Choroid plexus epithelial cell (primary cell): ENCODE data around the gene MKKS.

Source experiments
- DNase-seq: peaks from one replicate; pipeline ENCODE4 v3.0.0-alpha.2; 2010; ENCODE audit warnings: low read depth
- H3K4me3 ChIP-seq: 2 replicates; pipeline ENCODE4 v1.5.1; 2011; ENCODE audit warnings: low read depth, mild to moderate bottlenecking, control low read depth, low read length, moderate library complexity
- TF ChIP-seq, protein P1 (sequence below): conservative IDR thresholded peaks from 2 replicates; pipeline ENCODE4 v1.5.1; 2011; ENCODE audit warnings: low read depth, mild to moderate bottlenecking, control low read depth, inconsistent platforms, low read length, moderate library complexity

MKKS gene

DNA sequence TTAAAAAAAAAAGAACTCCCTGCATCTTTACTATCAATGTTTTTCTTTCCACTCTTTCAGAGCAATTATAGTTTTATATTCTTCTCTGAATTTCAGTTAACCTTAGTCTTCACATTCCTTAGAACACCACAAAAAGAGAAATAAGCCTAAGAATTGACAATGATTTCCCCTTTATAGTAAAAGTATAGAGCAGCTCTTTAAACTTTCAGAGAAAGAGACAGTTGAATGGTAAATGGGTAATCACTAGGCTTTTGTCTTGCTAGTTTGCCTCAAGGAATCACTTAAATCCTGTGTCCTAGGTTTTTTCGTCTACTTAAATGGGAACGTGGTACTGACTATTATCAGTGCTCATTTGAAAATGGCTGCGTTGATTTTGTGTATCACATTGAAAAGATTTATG lies 32.8 kb upstream of the MKKS start:
- TF ChIP-seq, protein P1, sequence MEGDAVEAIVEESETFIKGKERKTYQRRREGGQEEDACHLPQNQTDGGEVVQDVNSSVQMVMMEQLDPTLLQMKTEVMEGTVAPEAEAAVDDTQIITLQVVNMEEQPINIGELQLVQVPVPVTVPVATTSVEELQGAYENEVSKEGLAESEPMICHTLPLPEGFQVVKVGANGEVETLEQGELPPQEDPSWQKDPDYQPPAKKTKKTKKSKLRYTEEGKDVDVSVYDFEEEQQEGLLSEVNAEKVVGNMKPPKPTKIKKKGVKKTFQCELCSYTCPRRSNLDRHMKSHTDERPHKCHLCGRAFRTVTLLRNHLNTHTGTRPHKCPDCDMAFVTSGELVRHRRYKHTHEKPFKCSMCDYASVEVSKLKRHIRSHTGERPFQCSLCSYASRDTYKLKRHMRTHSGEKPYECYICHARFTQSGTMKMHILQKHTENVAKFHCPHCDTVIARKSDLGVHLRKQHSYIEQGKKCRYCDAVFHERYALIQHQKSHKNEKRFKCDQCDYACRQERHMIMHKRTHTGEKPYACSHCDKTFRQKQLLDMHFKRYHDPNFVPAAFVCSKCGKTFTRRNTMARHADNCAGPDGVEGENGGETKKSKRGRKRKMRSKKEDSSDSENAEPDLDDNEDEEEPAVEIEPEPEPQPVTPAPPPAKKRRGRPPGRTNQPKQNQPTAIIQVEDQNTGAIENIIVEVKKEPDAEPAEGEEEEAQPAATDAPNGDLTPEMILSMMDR, result no peak
- no peak overlapping the region for H3K4me3 ChIP-seq
- no peak for DNase-seq

DNA sequence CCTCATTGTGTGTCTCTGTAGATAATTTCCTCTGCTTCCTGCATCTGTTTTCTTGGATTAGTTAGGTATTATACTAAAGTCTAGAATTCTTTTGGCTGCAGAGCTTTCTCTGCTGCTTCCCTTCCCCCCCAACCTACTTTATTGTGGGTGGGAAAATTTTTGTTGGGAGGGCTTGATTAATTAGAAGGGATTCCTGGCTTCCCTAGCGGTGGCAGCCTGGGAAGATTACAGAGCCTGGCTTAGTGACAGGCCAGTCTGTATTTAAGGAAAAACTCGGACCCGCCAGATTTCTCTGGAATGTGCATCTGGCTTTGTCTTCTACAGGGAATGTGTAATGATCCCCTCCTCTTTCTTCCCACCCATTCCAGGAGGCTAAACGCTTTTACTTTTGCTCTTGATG lies 32.3 kb upstream of the MKKS start:
- H3K4me3 ChIP-seq, result no peak overlapping the region
- DNase-seq, result no peak
- TF ChIP-seq, protein P1, result no peak

DNA sequence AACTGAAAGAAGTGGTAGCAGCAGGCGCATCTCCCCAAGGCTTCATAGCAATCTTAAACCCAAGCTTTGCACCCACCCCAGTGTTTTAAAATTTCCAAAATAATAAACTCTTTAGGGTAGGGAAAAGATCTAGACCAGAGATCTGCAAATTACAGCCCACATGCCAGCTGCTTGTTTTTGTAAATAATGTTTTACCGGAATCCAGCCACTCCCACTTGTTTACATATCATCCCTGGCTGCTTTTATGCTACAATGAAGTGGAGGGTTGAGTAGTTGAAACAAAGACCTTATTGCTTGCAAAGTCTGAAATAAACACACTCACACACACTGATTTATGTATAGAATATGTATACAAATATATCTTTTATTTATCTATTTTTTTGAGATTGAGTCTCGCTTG lies 31.1 kb upstream of the MKKS start:
- no peak for DNase-seq
- no peak overlapping the region for H3K4me3 ChIP-seq
- TF ChIP-seq, protein P1, result no peak

DNA sequence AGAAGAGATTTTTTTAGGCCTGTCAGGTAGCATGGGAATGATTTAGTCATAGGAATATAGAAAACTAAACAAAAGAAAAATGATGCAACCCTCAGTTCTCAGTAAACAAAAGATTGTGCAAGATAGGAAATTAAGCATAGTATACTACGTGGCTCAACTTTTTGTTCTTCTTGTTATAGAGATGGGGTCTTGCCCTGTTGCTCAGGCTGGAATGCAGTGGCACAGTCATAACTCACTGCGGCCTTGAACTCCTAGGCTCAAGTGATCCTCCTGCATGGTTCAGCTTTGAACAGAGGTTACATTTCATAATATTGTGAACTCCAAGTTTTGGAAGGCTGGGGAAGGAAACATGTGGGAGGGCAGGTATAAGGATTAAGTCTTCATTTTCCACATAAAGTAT lies 29.6 kb upstream of the MKKS start:
- TF ChIP-seq, protein P1, result no peak
- DNase-seq, result peak; percentile 22
- H3K4me3 ChIP-seq, result no peak overlapping the region

DNA sequence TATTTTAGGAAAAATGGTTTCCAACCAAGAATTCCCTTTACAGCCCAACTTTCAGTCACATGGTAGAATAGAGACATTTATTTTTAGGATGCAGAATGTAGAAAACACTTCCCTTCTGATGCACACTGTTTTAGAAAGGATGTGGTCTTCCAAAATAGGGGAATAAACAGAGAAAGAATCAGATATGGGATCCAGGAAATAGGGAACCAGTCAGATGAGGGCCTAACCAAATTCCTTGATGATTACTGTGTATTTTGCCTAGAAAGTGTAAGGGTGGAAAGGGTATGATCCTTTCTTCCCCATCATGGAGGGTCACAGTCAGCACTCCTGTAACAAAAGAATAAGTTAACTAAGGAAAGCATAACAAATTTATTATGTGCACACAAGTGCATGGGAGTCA lies 28.5 kb upstream of the MKKS start:
- DNase-seq, result no peak
- H3K4me3 ChIP-seq, result no peak overlapping the region
- TF ChIP-seq, protein P1, result no peak

DNA sequence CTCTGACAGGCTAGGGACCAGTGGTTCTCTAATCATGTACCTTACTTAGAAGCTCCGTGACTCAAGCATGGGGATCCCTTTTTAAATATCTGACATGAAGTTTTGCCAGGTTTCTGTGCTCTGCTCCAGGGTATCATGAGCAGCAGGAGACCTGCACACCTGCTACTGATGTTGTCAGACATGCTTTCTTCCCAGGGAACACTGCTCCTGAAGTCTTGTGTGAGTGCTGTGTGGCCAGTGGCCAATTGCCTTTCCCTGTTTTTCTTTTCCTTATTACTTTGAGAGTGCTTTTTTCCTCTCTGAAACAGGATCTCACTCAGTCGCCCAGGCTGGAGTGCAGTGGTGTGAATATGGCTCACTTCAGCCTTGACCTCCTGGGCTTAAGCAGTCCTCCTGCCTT lies 27.5 kb upstream of the MKKS start:
- DNase-seq, result no peak
- TF ChIP-seq, protein P1, result no peak
- no peak overlapping the region for H3K4me3 ChIP-seq

DNA sequence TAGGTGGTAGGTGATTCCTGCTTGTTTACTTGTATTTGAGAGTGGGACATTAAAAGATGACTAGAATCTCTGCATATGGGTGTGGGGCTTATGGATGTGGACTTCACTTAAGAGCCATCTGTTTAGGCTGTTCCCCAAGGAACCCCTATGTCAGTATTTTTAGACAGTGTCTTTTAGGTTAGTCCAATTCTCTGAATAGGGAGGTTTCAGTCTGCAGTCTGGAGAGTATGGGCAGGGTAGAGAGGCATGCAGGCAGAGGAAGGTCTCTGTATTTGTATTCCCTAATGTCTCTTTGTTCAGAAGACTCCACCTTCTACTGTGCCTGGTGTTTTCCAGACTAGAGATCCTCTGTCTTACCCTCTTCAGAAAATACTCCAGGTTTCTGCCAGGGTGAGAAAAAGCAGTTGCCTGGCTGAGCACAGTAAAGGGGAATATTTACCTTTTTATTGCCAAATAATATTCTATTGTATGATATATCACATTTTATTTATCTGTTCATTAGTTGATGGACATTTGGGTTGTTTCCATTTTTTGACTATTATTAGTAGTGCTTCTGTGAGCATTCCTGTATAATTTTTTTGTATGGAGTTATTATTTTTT lies 20.2 kb upstream of the MKKS start:
- TF ChIP-seq, protein P1, result no peak
- no peak overlapping the region for H3K4me3 ChIP-seq
- no peak for DNase-seq
